Epithelial cell of proximal tubule (primary cell): ENCODE results near the gene FAM83E. TPM values are rescaled to one million over a fixed set of nuclear protein-coding genes. Genes with fewer than 3 reads are reported as not detected.

Experiments used
- DNase-seq: peaks from one replicate; pipeline ENCODE4 v3.0.0-alpha.2; 2011; ENCODE audit warnings: low read depth
- H3K4me3 ChIP-seq: 2 replicates; pipeline ENCODE4 v1.5.1; 2011; ENCODE audit warnings: low read depth, mild to moderate bottlenecking, low read length
- total RNA-seq: library from RNA; depleted of rRNA; stranded (reverse); fragments of >200 nt; gene quantifications from 2 replicates; pipeline ENCODE4 v1.2.3, GENCODE V29; 2015
- TF ChIP-seq, protein P1 (sequence below): conservative IDR thresholded peaks from 2 replicates; pipeline ENCODE4 v1.5.1; 2012; ENCODE audit warnings: low read depth, mild to moderate bottlenecking, low read length

FAM83E gene
- total RNA-seq, 1 donor from 2014 or later = 0.40 TPM

GRCh38 chr19:48631225-48631624 lies 16.3 kb upstream of the FAM83E start:
- TF ChIP-seq, protein P1, sequence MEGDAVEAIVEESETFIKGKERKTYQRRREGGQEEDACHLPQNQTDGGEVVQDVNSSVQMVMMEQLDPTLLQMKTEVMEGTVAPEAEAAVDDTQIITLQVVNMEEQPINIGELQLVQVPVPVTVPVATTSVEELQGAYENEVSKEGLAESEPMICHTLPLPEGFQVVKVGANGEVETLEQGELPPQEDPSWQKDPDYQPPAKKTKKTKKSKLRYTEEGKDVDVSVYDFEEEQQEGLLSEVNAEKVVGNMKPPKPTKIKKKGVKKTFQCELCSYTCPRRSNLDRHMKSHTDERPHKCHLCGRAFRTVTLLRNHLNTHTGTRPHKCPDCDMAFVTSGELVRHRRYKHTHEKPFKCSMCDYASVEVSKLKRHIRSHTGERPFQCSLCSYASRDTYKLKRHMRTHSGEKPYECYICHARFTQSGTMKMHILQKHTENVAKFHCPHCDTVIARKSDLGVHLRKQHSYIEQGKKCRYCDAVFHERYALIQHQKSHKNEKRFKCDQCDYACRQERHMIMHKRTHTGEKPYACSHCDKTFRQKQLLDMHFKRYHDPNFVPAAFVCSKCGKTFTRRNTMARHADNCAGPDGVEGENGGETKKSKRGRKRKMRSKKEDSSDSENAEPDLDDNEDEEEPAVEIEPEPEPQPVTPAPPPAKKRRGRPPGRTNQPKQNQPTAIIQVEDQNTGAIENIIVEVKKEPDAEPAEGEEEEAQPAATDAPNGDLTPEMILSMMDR = no peak
- no peak for DNase-seq
- H3K4me3 ChIP-seq = no peak overlapping the region

DNA sequence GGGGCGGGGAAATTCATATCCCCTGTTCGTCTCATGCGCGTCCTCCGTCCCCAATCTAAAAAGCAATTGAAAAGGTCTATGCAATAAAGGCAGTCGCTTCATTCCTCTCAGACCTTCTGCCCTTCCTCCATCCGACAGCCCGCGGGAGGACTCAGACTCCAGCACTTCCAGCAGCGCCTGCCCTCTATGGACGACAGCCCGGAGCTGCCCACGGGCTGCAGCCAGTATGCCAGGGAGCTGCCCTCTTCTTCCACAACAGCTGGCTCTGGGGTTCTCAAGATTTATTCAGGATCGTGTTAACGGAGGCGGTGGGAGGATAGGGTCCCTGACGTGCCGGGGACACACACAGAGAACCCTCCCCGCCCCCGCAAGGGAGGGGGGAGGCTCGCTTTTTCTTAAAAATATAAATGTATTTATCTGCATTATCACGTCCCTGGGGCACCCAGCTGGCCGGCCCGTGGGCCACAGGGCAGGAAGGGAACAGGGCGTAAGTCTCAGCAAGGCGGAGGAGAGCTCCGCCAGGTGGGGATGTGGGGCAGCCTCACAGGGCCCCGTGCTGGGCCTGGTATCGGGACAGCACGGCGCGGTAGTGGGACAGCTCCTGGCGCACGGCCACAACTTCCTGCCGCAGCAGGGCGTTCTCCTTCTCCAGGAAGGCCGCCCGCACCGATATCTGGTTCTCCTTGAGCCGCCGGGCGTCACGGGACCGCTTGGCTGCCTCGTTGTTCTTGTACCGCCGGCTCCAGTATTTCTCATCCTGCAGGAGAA lies 15.6 kb upstream of the FAM83E start:
- no peak for DNase-seq
- TF ChIP-seq, protein P1 = no peak
- H3K4me3 ChIP-seq = no peak overlapping the region

DNA sequence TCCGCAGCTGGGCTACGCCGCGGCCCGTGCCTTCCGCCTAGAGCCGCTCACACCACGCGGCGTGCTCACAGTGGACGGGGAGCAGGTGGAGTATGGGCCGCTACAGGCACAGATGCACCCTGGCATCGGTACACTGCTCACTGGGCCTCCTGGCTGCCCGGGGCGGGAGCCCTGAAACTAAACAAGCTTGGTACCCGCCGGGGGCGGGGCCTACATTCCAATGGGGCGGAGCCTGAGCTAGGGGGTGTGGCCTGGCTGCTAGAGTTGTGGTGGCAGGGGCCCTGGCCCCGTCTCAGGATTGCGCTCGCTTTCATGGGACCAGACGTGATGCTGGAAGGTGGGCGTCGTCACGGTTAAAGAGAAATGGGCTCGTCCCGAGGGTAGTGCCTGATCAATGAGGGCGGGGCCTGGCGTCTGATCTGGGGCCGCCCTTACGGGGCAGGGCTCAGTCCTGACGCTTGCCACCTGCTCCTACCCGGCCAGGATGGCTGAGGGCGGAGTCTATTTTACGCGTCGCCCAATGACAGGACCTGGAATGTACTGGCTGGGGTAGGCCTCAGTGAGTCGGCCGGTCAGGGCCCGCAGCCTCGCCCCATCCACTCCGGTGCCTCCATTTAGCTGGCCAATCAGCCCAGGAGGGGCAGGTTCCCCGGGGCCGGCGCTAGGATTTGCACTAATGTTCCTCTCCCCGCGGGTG lies 14.9 kb upstream of the FAM83E start:
- TF ChIP-seq, protein P1 = no peak
- no peak for DNase-seq
- H3K4me3 ChIP-seq = no peak overlapping the region

- H3K4me3 ChIP-seq = no peak overlapping the region
- TF ChIP-seq, protein P1 = no peak
- DNase-seq = no peak
Observed at GRCh38 chr19:48629297-48629598, 14.4 kb upstream of the FAM83E start.

DNA sequence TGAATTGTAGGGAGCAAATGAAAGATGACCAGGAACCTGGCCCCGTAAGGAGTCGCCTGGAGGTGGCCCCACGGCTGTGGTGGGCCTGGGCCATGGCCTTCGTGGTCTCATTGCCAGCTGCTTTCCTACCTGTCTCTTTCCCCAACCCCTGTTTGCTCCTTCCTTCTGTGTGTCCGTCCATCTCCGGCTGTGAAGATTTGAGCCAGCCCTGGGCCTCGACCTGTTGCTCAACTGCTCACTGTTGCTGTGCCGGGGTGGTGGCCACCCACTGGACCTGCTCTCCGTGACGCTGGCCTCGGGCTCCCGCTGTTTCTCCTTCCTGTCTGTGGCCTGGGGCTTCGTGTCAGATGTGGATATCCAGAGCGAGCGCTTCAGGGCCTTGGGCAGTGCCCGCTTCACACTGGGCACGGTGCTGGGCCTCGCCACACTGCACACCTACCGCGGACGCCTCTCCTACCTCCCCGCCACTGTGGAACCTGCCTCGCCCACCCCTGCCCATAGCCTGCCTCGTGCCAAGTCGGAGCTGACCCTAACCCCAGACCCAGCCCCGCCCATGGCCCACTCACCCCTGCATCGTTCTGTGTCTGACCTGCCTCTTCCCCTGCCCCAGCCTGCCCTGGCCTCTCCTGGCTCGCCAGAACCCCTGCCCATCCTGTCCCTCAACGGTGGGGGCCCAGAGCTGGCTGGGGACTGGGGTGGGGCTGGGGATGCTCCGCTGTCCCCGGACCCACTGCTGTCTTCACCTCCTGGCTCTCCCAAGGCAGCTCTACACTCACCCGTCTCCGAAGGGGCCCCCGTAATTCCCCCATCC lies 13.8 kb upstream of the FAM83E start:
- TF ChIP-seq, protein P1 = no peak
- H3K4me3 ChIP-seq = no peak overlapping the region
- DNase-seq = no peak

DNA sequence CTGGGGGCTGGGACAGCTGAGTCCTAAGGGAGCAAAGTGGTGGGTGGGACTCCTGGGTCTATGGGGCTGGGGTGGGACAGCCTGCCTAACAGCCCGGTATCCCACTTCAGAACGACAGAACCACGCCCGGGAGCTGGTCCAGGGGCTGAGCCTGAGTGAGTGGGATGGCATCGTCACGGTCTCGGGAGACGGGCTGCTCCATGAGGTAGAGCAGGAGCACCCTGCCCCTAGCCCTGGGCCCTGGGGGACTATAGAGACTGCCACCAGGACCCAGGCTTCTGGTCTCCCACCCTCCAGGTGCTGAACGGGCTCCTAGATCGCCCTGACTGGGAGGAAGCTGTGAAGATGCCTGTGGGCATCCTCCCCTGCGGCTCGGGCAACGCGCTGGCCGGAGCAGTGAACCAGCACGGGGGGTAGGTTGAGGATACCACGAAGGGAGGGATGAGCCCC lies 13.0 kb upstream of the FAM83E start:
- TF ChIP-seq, protein P1 = no peak
- no peak for DNase-seq
- no peak overlapping the region for H3K4me3 ChIP-seq
